Measurements from ENCODE around the gene DIO1.

The DIO1 gene

GRCh38 chr1:53930932-53931331, 36.9 kb downstream of the DIO1 start:
- TF ChIP-seq, protein P1, sequence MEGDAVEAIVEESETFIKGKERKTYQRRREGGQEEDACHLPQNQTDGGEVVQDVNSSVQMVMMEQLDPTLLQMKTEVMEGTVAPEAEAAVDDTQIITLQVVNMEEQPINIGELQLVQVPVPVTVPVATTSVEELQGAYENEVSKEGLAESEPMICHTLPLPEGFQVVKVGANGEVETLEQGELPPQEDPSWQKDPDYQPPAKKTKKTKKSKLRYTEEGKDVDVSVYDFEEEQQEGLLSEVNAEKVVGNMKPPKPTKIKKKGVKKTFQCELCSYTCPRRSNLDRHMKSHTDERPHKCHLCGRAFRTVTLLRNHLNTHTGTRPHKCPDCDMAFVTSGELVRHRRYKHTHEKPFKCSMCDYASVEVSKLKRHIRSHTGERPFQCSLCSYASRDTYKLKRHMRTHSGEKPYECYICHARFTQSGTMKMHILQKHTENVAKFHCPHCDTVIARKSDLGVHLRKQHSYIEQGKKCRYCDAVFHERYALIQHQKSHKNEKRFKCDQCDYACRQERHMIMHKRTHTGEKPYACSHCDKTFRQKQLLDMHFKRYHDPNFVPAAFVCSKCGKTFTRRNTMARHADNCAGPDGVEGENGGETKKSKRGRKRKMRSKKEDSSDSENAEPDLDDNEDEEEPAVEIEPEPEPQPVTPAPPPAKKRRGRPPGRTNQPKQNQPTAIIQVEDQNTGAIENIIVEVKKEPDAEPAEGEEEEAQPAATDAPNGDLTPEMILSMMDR (IDR thresholded peaks at IDR 0.05; ENCODE audit: low read depth, low read length), result no peak
- no peak for DNase-seq (ENCODE audit: extremely low read depth, low read depth)

GRCh38 chr1:53931523-53931922, 37.5 kb downstream of the DIO1 start:
- no peak for DNase-seq (ENCODE audit: extremely low read depth, low read depth)
- TF ChIP-seq, protein P1 (IDR thresholded peaks at IDR 0.05; ENCODE audit: low read depth, low read length), result no peak

GRCh38 chr1:53934170-53934765, 40.3 kb downstream of the DIO1 start:
- DNase-seq (ENCODE audit: extremely low read depth, low read depth), result no peak
- TF ChIP-seq, protein P1 (IDR thresholded peaks at IDR 0.05; ENCODE audit: low read depth, low read length), result no peak

DNA sequence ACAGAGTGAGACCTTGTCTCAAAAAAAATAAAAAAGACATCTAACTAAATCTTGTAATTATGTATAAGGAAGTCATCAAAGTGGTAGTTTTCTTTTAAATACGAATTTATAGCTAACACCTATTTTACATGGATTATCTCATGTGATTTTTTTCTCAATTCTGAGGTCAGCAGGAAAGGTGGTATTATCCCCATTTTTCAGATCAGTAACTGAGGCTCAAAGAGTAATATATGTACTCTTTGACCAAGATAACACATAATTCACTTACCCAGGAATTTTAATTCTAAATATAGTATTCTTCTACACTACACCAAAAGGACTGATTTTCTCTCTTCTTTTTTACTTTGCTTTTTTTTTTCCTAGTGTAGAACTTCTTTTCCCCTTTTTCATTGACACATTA, 42.4 kb downstream of the DIO1 start:
- TF ChIP-seq, protein P1 (IDR thresholded peaks at IDR 0.05; ENCODE audit: low read depth, low read length), result no peak
- DNase-seq (ENCODE audit: extremely low read depth, low read depth), result no peak

- no peak for DNase-seq (ENCODE audit: extremely low read depth, low read depth)
- TF ChIP-seq, protein P1 (IDR thresholded peaks at IDR 0.05; ENCODE audit: low read depth, low read length), result no peak
Measured at GRCh38 chr1:53938136-53938830, 44.3 kb downstream of the DIO1 start.

GRCh38 chr1:53942127-53942957, 48.4 kb downstream of the DIO1 start:
- DNase-seq (ENCODE audit: extremely low read depth, low read depth), result no peak
- TF ChIP-seq, protein P1 (IDR thresholded peaks at IDR 0.05; ENCODE audit: low read depth, low read length), result no peak

GRCh38 chr1:53943090-53943489, 49.1 kb downstream of the DIO1 start:
- no peak for DNase-seq (ENCODE audit: extremely low read depth, low read depth)
- TF ChIP-seq, protein P1 (IDR thresholded peaks at IDR 0.05; ENCODE audit: low read depth, low read length), result no peak

Measured in AG09319 (cell line).